ENCODE results near the gene PDX1. TPM values are rescaled to one million over a fixed set of nuclear protein-coding genes. Genes with fewer than 3 reads are reported as not detected.

PDX1 gene
- polyA plus RNA-seq, 1 of the 3 experiments (the other 2 are of a cell fraction): not detected

- no peak for TF ChIP-seq EZH2phosphoT487 (IDR thresholded peaks at IDR 0.05; ENCODE audit: borderline replicate concordance, low read depth)
- TF ChIP-seq FOXJ3 (CRISPR knock-in tag; IDR thresholded peaks at IDR 0.05): no peak
- no peak for TF ChIP-seq EP300 (IDR thresholded peaks at IDR 0.05; ENCODE audit: borderline replicate concordance in 1 of 2, low read depth in 1 of 2, low read length in 1 of 2)
- TF ChIP-seq USF1 (IDR thresholded peaks at IDR 0.05; ENCODE audit: borderline replicate concordance, low read depth): no peak
- TF ChIP-seq, protein P1, sequence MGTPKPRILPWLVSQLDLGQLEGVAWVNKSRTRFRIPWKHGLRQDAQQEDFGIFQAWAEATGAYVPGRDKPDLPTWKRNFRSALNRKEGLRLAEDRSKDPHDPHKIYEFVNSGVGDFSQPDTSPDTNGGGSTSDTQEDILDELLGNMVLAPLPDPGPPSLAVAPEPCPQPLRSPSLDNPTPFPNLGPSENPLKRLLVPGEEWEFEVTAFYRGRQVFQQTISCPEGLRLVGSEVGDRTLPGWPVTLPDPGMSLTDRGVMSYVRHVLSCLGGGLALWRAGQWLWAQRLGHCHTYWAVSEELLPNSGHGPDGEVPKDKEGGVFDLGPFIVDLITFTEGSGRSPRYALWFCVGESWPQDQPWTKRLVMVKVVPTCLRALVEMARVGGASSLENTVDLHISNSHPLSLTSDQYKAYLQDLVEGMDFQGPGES (IDR thresholded peaks at IDR 0.05; ENCODE audit: low read depth, low read length): no peak
- TF ChIP-seq TCF12 (IDR thresholded peaks at IDR 0.05): no peak
- no peak for TF ChIP-seq ELF1 (IDR thresholded peaks at IDR 0.05)
These were observed 54.3 kb downstream of the PDX1 start (continued) for GRCh38 chr13:27973961-27974662.

Small RNA genes lying within 50 kb of the gene (small RNA-seq; reads per million reads assigned to genes)
- 0 to 0.52 (median 0) reads per million in 7 experiments for gene ATP5F1EP2

Other genes starting within 250 kb of the PDX1 start
- gene GSX1, start 127.5 kb upstream of the PDX1 start, polyA plus RNA-seq (2012; rRNA removed): not detected in 2 replicates
- not detected in 2 replicates for gene CDX2, start 49.3 kb downstream of the PDX1 start, polyA plus RNA-seq (2012; rRNA removed)
- not detected in 2 replicates for gene URAD, start 68.7 kb downstream of the PDX1 start, polyA plus RNA-seq (2012; rRNA removed)
- gene FLT3, start 180.6 kb downstream of the PDX1 start, polyA plus RNA-seq (2012; rRNA removed): not detected in 2 replicates
- 6.4 and 7.9 TPM in 2 replicates for gene PAN3, start 218.5 kb downstream of the PDX1 start, polyA plus RNA-seq (2012; rRNA removed)